ENCODE data around the gene MCM7.

Gene MCM7

GRCh38 chr7:100122568-100122967 lies 21.4 kb upstream of the MCM7 start:
- no peak for DNase-seq (ENCODE audit: low spot score)

- peak; percentile 88 for DNase-seq (ENCODE audit: low spot score)
Observed at GRCh38 chr7:100122067-100122466, 20.9 kb upstream of the MCM7 start.

- DNase-seq (ENCODE audit: low spot score) = no peak
Observed at GRCh38 chr7:100120733-100121036, 19.5 kb upstream of the MCM7 start.

GRCh38 chr7:100119970-100120732 lies 19.0 kb upstream of the MCM7 start:
- peak; percentile 85 for DNase-seq (ENCODE audit: low spot score)

GRCh38 chr7:100119072-100119969 lies 18.1 kb upstream of the MCM7 start, which contains the start of the genes CNPY4 and TAF6:
TSS of gene CNPY4 (plus strand) at chr7:100119634. CDS start at chr7:100119745, 111 bp downstream.
TSS of gene TAF6 (minus strand) at chr7:100119358. CDS start at chr7:100114209, 5,149 bp downstream.
- DNase-seq (ENCODE audit: low spot score) = peak; percentile 100

GRCh38 chr7:100118388-100119071 lies 17.3 kb upstream of the MCM7 start:
- no peak for DNase-seq (ENCODE audit: low spot score)

- no peak for DNase-seq (ENCODE audit: low spot score)
Observed at GRCh38 chr7:100115026-100115425, 13.8 kb upstream of the MCM7 start.

GRCh38 chr7:100111914-100112313 lies 10.7 kb upstream of the MCM7 start:
- DNase-seq (ENCODE audit: low spot score) = no peak

- no peak for DNase-seq (ENCODE audit: low spot score)
Observed at GRCh38 chr7:100111156-100111555, 10.0 kb upstream of the MCM7 start.

GRCh38 chr7:100109521-100110163 lies 8.4 kb upstream of the MCM7 start:
- no peak for DNase-seq (ENCODE audit: low spot score)

- DNase-seq (ENCODE audit: low spot score) = no peak
Observed at GRCh38 chr7:100107890-100108289, 6.7 kb upstream of the MCM7 start.

GRCh38 chr7:100107125-100107737 lies 6.0 kb upstream of the MCM7 start:
- DNase-seq (ENCODE audit: low spot score) = no peak

- DNase-seq (ENCODE audit: low spot score) = no peak
Observed at GRCh38 chr7:100106633-100107032, 5.4 kb upstream of the MCM7 start.

- no peak for DNase-seq (ENCODE audit: low spot score)
Observed at GRCh38 chr7:100105534-100105933, 4.3 kb upstream of the MCM7 start.

GRCh38 chr7:100102950-100103840 lies 2.0 kb upstream of the MCM7 start:
- no peak for DNase-seq (ENCODE audit: low spot score)

- DNase-seq (ENCODE audit: low spot score) = peak; percentile 96
Observed at GRCh38 chr7:100100420-100101015, 679 bp downstream of the MCM7 start.

GRCh38 chr7:100099452-100099851 lies 1.7 kb downstream of the MCM7 start:
- DNase-seq (ENCODE audit: low spot score) = no peak

GRCh38 chr7:100098913-100099312 lies 2.3 kb downstream of the MCM7 start:
- DNase-seq (ENCODE audit: low spot score) = no peak

- DNase-seq (ENCODE audit: low spot score) = no peak
Observed at GRCh38 chr7:100095704-100096103, 5.5 kb downstream of the MCM7 start.

- DNase-seq (ENCODE audit: low spot score) = no peak
Observed at GRCh38 chr7:100095289-100095688, 5.9 kb downstream of the MCM7 start.
